ENCODE measurements around the gene MAGEA6. TPM values are rescaled to one million over a fixed set of nuclear protein-coding genes. Genes with fewer than 3 reads are reported as not detected.
"Not testable (repeated sequence)": the region's sequence is repeated elsewhere in the genome, so short reads cannot be mapped to it uniquely, and the experiment has no call there.

Gene MAGEA6
- 115 and 118 TPM in 2 replicates for total RNA-seq (2014; rRNA removed; shearing (Covaris generic))

GRCh38 chrX:152769549-152770289 lies at the start of gene MAGEA6:
Gene MAGEA6 (minus strand): TSS chrX:152769689. CDS start chrX:152767650, 2,039 bp downstream.
- not testable (repeated sequence) for DNase-seq (ENCODE audit: low read depth)

DNA sequence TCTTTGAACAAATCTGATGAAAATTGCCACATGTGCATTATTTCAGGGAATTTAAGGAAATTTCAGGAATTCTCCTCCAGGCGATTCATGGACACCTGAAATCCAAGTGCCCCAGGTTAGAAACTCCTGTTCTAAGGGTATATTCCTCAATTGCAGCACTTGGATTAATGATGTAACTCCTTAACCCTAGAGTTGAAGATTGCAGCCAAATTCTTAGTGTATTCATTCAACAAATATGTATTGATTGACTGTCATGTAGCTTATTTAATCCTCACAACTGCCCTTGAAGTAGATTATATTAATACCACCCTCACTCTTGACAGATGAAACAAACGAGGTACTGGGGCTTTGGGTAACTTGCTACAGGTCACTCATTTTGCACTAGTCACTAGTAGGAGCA lies 49.8 kb upstream of the MAGEA6 start:
- DNase-seq (ENCODE audit: low read depth), result no peak

DNA sequence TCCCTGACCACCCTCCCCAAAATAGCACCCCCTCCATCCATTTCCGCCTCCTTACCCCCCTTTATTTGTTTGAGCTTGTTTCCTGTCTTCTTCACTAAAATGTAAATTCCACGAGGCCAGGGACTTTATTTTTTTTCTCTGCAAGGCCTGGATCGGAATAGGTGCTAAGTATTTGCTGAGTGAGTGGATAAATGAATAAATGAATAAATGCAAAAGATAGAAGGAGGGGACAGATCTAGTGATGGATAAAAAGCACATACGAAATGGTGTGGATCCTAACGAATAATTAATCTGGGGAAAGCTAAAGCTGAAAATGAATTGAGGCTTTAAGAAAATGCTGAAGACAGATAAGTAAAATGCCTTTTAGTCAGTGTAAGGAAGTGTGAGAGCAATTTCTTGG lies 48.9 kb upstream of the MAGEA6 start:
- DNase-seq (ENCODE audit: low read depth), result no peak

GRCh38 chrX:152817078-152817764 lies 47.7 kb upstream of the MAGEA6 start:
- peak; percentile 46 for DNase-seq (ENCODE audit: low read depth)

DNA sequence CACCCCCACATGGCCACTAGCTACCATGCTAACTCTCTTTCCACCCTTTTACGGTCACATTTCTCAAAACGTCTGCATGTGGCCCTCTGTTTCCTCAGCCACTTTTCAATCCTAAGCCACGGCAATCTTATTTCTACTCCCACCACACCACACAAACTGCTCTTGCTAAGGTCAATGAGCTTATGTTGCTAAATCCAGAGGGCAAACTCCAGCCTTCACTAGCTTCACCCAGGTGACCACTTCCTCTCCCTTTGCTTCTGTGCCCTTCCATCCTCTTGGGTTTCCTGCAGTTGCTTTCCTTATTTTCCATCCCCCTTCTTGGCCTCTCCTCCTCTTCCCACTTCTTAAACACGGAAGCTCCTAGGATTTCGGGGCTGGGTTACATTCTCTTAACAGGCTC lies 44.6 kb upstream of the MAGEA6 start:
- no peak for DNase-seq (ENCODE audit: low read depth)

DNA sequence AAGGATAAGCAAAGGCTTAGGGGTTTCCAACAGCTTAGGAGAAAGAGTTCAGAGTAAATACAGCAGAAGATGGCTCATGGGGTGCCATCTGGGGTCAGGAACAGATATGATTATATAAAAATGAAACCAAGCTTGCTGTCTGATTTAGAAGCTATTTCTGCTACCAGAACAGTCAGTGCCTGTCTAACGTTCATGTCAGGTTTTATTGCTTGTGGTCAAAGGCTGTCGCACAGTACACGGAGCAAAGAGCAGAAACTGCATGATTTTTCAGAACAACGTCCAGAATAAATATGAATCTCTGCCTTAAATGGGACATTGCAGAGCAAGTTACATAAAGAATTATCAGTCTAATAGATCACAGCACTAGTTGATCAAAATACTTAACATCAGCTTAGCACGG lies 43.7 kb upstream of the MAGEA6 start:
- no peak for DNase-seq (ENCODE audit: low read depth)

DNA sequence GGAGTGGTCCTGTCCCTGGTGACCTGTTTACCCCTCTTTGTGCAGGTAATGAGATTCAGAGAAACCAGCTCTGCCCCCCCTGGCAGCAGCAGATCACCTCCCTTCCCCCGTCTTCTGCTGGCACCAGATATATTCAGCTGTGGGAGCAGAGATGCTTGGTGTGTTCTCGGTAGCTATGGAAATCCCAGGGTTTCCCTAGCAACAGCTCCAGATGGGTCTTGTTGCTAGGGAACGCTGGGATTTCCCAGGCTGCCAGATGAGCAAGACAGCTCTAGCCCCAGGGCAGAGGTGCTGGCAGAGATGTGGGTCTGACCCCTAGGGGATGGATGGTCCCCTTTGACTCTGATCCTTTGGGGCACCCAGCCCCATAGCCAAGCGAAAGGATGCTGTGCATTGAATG lies 40.9 kb upstream of the MAGEA6 start:
- peak; percentile 11 for DNase-seq (ENCODE audit: low read depth)

GRCh38 chrX:152806035-152806434 lies 36.5 kb upstream of the MAGEA6 start:
- peak; percentile 4 for DNase-seq (ENCODE audit: low read depth)

GRCh38 chrX:152798945-152799344 lies 29.5 kb upstream of the MAGEA6 start:
- no peak for DNase-seq (ENCODE audit: low read depth)

DNA sequence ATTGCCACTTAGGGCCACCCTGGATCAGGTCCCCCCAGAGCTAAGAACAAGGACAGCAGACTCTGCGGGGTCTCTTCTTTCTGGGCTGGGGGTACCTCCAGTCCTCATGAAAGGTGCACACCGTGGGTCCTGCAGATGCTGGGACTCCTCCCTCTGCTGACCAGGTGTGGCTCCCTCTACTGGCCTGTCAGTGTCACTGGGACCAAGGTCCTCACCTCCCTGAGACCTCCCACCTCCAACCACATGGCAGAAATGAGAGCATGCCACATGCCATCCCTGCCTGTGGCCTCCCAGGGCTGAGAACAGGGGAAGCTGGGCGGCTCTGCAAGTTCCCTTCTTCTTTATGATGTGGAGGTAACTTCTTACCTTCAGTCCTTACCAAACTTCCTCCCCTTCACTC lies 17.6 kb upstream of the MAGEA6 start:
- DNase-seq (ENCODE audit: low read depth), result not testable (repeated sequence)

DNA sequence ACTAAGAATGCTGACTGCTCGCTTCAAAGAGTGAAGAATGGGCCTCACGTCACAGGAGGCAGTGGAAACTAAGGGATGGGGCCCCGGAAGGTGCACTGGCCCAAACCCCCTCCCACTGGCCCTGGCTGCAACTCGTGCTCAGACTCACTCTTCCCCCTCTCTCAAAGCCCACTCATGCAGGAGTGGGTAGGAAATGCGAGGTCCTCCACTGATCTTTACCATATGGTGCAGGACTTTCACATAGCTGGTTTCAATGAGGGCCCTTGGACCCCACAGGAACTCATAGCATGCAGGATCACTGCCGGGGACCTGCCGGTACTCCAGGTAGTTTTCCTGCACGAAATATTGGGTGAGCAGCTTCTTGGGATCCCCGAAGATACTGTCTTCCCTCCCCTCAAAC lies 2.9 kb downstream of the MAGEA6 start:
- not testable (repeated sequence) for DNase-seq (ENCODE audit: low read depth)

GRCh38 chrX:152761582-152761981 lies 7.9 kb downstream of the MAGEA6 start:
- DNase-seq (ENCODE audit: low read depth), result not testable (repeated sequence)

- not testable (repeated sequence) for DNase-seq (ENCODE audit: low read depth)
These were observed 9.9 kb downstream of the MAGEA6 start for GRCh38 chrX:152759544-152759943.

- DNase-seq (ENCODE audit: low read depth), result not testable (repeated sequence)
These were observed 10.6 kb downstream of the MAGEA6 start, which contains the start of gene CSAG3 for GRCh38 chrX:152758918-152759317. Gene CSAG3 (plus strand): TSS chrX:152759218.

DNA sequence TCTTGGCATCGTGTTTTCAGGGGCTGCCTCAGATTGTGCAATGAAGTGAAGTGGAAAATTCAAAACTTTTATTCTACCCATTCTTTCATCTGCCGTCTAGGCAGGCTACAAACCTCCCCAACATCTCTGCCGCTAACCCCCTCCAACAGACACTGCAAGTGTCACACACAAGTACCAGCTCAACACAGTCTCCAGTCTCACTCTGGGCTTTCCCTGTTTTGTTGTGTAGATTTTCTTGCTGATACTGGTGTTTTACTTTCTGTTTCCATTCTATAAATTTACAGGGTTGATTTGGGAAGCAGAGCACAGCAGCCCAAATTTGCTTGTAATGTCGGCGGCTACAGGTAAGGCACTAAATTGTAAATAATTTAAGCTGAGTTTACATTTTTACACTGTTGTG lies 14.6 kb downstream of the MAGEA6 start:
- not testable (repeated sequence) for DNase-seq (ENCODE audit: low read depth)

GRCh38 chrX:152753686-152754650 lies 15.5 kb downstream of the MAGEA6 start, which contains the start of gene MAGEA2:
Gene MAGEA2 (minus strand): TSS chrX:152753842. CDS start chrX:152751363, 2,479 bp downstream.
- not testable (repeated sequence) for DNase-seq (ENCODE audit: low read depth)

DNA sequence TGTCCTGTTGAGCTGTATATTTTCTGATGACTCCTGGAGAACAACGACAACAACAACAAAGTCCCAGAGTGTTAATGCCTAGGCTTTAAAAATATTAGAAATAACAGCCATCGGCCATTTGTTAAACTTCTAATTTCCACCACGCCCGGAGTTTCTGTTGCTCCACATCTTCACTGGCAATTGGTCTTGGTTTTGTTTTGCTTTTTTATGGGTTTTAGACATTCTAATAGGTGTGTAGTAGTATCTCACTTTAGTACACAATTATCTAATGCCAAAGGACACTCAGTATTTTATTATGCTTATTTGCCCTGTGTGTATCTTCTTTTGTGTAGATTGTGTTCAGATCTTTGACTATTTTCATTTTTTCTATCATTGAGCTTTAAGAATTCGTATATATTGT lies 30.9 kb downstream of the MAGEA6 start:
- no peak for DNase-seq (ENCODE audit: low read depth)

DNA sequence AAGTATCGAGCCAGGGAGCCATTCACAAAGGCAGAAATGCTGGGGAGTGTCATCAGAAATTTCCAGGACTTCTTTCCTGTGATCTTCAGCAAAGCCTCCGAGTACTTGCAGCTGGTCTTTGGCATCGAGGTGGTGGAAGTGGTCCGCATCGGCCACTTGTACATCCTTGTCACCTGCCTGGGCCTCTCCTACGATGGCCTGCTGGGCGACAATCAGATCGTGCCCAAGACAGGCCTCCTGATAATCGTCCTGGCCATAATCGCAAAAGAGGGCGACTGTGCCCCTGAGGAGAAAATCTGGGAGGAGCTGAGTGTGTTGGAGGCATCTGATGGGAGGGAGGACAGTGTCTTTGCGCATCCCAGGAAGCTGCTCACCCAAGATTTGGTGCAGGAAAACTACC lies 33.0 kb downstream of the MAGEA6 start:
- DNase-seq (ENCODE audit: low read depth), result not testable (repeated sequence)

DNA sequence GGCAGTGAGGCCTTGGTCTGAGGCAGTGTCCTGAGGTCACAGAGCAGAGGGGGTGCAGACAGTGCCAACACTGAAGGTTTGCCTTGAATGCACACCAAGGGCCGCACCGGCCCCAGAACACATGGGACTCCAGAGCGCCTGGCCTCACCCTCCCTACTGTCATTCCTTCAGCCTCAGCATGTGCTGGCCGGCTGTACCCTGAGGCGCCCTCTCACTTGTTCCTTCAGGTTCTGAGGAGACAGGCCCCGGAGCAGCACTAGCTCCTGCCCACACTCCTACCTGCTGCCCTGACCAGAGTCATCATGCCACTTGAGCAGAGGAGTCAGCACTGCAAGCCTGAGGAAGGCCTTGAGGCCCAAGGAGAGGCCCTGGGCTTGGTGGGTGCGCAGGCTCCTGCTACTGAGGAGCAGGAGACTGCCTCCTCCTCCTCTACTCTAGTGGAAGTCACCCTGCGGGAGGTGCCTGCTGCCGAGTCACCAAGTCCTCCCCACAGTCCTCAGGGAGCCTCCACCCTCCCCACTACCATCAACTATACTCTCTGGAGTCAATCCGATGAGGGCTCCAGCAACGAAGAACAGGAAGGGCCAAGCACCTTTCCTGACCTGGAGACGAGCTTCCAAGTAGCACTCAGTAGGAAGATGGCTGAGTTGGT lies 33.5 kb downstream of the MAGEA6 start:
- no peak for DNase-seq (ENCODE audit: low read depth)

DNA sequence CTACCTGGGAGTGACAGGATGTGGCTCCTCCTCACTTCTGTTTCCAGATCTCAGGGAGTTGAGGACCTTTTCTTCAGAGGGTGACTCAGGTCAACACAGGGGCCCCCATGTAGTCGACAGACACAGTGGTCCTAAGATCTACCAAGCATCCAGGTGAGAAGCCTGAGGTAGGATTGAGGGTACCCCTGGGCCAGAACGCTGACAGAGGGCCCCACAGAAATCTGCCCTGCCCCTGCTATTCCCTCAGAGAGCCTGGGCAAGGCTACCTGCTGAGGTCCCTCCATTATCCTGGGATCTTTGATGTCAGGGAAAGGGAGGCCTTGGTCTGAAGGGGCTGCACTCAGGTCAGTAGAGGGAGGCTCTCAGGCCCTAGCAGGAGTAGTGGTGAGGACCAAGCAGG lies 34.4 kb downstream of the MAGEA6 start:
- DNase-seq (ENCODE audit: low read depth), result no peak

- not testable (repeated sequence) for DNase-seq (ENCODE audit: low read depth)
These were observed 35.2 kb downstream of the MAGEA6 start for GRCh38 chrX:152734143-152734858.
